ENCODE measurements around the gene TRIO.
"Not testable (repeated sequence)": the region's sequence is repeated elsewhere in the genome, so short reads cannot be mapped to it uniquely, and the experiment has no call there.

Gene TRIO

GRCh38 chr5:14186059-14186830 is 43.1 kb downstream of the TRIO start:
- no peak for DNase-seq (ENCODE audit: low read depth)

GRCh38 chr5:14187157-14187556 is 44.0 kb downstream of the TRIO start:
- no peak for DNase-seq (ENCODE audit: low read depth)

DNA sequence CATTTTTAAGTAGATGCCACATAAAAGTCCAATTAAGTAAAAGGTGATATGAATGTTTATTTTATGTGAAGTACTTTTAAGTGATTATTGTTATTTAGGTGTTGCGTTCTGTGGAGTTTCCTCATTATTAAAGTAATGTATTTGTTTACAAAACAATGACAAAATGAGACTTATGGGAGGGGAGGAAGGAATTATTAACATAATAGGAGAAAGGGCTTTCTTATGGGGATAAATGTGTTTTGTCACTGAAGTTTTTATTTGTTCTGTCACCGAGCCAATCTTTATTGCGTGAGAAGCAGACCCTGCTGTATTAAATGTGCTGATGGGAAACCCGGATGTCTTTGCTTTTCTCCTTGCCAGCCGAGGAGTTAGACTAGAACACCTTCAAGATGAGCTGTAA is 44.5 kb downstream of the TRIO start:
- no peak for DNase-seq (ENCODE audit: low read depth)

DNA sequence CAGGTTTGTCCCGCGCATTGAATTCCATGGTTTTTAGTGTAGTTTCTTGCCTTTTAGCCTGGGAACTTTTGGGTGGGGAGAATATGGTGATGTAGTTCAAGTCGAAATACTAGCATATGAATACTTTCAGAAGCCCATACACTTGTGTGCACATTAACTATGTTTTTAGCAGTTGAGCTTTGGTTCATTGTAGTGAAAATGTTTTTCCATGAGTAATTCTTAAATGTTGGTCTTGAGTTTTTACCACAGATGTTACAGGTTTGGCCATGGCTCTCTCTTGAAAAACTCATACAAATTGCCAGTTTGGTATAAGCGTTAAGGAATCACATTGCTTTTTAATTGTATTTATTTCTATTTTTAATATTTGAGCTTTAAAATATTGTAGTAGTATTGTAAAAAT is 45.6 kb downstream of the TRIO start:
- no peak for DNase-seq (ENCODE audit: low read depth)

GRCh38 chr5:14189680-14190079 is 46.5 kb downstream of the TRIO start:
- DNase-seq (ENCODE audit: low read depth), result no peak

DNA sequence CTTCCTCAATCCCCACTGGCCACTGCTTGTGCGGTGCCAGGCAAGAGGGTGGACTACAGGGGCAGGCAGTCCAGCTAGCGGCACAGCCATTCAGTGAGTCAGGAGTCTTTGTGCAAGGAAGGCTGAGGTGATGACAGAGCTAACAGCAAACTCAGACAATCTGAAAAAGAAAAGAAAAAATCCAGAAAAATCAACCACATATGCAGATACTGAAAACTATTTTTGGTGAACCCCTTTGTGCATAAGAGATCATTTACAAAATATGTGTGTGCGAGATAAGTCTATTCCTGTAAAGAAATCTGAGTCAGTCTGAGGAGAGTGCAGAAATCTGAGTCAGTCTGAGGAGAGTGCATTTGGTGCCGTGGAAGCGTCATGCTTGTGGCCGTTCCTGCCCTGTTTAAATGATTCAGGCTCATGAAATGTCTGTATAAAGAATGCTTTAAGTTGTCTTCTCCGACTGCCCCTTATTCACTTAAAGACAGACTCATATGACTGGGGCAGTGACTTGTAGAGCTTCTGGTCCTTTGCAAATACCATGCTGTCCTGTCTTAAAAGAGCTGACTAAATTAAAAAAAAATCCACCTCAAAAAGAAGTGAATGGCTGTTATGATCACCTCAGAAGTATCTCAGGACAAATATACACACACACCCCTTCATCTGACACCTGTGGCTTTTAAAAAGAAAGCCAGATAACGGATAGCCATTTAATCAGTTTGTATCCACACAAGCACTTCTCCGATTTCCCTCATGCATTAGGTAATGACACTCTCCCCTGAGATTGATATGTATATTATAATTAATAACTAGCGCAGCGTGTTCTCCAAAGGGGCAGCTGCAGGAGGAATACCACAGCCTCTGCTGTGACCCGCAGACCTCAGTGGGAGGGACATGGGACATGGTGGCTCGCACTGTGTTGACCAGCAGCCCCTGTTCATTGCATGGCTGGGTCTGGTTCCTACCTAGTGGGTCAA is 47.3 kb downstream of the TRIO start:
- no peak for DNase-seq (ENCODE audit: low read depth)

- no peak for DNase-seq (ENCODE audit: low read depth)
These were observed 48.2 kb downstream of the TRIO start for GRCh38 chr5:14191325-14191724.

DNA sequence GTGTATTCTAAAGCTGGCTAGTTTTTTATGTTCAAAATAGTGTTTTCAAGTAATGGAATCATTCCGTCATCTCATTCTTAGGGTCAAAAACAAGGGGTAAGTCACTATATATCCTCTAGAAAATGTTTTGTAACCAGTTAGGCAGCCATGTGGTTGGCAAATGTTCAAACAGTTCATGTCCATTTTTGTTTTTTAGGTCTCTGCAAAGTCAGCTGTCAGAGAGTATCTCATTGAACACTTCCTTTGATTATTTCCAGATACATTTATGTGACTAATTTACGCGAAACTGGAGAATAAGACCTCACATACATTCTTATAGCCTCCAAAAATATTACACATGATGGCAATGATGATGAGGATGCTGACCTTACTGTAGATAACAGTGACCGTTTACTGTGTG is 50.4 kb downstream of the TRIO start:
- no peak for DNase-seq (ENCODE audit: low read depth)

- no peak for DNase-seq (ENCODE audit: low read depth)
These were observed 52.4 kb downstream of the TRIO start for GRCh38 chr5:14195588-14195987.

- no peak for DNase-seq (ENCODE audit: low read depth)
These were observed 53.9 kb downstream of the TRIO start for GRCh38 chr5:14197056-14197455.

GRCh38 chr5:14199902-14200301 is 56.8 kb downstream of the TRIO start:
- no peak for DNase-seq (ENCODE audit: low read depth)

DNA sequence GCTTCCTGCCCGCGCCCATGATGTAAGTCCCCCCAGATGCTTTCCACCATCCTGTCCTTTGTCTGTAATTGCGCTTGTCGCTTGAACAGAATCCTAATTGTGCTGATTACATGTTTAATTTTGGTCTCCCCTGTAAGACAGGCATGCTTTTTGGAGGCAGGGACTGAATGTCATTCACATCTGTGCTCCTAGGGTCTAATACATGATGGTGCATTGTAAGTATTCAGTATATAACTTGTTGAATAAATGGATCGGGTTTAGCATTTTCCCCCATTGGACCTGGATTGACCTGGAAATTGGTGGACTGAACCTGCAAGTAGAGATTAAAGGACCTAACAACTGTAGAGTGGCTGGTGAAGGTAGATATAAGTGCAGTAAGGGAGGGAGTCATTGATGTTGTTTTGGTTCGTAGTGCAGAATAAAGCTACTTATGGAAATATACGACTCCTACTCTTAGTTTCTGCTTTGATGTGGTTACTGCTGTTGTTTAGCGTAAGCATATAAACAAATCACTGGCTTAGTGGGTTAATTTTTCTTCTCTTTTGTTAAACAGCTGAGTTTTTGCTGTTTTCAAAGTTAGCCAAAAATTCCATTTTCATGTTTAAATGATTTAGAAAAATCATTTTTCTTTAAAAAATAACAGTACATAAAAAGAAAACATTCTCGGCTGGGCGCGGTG is 57.3 kb downstream of the TRIO start:
- DNase-seq (ENCODE audit: low read depth), result no peak

DNA sequence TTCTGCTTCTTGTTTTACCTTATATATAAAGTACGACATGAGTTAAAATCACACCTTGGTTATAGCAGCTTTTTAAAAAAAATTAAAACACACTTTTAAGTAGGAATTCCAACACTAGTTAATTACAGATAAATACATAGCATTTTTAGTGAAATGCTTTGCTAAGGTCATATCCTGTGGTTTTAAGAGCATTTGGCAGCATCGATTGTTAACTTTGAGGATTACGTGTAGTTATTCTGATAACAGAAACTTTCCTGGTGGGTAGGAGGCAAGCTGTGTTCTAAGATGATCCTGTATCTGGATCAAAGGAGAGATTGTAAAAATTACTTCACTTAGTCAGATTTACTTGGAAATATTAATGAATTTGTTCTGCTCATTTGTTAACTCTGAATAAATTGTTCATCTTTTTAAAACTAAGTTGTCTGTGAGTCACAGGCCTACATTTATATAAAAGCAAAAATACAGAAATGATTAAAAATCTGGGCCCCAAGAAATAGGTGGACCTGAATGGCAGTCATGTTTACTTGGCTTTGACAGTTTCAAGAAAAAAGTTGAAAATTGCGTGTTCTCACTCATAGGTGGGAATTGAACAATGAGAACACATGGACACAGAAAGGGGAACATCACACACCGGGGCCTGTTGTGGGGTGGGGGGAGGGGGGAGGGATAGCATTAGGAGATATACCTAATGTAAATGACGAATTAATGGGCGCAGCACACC is 58.3 kb downstream of the TRIO start:
- no peak for DNase-seq (ENCODE audit: low read depth)

DNA sequence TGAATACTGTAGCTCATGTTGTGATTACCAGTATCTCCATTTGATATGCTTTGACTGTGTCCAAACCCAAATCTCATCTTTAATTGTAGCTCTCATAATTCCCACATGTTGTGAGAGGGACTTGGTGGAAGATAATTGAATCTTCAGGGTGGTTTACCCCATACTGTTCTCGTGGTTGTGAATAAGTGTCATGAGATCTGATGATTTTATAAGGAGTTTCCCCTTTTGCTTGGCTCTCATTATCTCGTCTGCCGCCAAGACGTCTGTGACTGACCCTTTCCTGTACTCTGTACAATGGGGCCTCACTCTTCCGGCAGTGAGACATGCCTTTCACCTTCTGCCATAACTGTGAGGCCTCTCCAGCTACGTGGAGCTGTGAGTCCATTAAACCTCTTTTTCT is 59.3 kb downstream of the TRIO start:
- DNase-seq (ENCODE audit: low read depth), result no peak

GRCh38 chr5:14204011-14204670 is 61.0 kb downstream of the TRIO start:
- DNase-seq (ENCODE audit: low read depth), result no peak

- DNase-seq (ENCODE audit: low read depth), result no peak
These were observed 61.7 kb downstream of the TRIO start for GRCh38 chr5:14204785-14205321.

DNA sequence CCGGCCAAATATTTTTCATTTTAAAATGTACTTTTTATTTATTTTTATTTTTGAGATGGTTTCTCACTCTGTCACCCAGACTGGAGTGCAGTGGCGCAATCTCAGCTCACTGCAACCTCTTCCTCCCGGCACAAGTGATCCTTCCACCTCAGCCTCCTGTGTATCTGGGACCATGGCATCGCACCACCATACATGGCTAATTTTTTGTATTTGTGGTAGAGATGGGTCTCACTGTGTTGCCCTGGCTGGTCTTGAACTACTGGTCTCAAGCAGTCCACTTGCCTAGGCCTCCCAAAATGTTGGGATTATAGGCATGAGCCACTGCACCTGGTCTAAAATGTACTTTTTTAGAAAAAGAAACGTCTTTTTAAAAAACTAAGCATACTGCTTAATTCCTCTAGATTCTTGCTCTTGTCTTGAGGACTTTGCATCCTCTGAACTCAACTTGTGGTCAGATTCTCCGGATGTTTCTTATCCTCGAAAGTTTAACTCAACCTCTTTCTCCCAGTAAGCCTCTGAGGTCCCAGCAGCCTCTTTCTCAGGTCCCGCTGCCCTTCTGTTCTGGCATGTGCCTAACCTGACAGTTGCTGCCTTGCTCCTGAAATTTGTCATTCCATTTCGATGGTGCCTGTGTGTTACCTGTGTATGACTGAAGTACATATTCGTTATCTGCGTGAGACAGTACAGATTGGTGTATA is 63.0 kb downstream of the TRIO start:
- no peak for DNase-seq (ENCODE audit: low read depth)

- not testable (repeated sequence) for DNase-seq (ENCODE audit: low read depth)
These were observed 64.3 kb downstream of the TRIO start for GRCh38 chr5:14207428-14207827.

DNA sequence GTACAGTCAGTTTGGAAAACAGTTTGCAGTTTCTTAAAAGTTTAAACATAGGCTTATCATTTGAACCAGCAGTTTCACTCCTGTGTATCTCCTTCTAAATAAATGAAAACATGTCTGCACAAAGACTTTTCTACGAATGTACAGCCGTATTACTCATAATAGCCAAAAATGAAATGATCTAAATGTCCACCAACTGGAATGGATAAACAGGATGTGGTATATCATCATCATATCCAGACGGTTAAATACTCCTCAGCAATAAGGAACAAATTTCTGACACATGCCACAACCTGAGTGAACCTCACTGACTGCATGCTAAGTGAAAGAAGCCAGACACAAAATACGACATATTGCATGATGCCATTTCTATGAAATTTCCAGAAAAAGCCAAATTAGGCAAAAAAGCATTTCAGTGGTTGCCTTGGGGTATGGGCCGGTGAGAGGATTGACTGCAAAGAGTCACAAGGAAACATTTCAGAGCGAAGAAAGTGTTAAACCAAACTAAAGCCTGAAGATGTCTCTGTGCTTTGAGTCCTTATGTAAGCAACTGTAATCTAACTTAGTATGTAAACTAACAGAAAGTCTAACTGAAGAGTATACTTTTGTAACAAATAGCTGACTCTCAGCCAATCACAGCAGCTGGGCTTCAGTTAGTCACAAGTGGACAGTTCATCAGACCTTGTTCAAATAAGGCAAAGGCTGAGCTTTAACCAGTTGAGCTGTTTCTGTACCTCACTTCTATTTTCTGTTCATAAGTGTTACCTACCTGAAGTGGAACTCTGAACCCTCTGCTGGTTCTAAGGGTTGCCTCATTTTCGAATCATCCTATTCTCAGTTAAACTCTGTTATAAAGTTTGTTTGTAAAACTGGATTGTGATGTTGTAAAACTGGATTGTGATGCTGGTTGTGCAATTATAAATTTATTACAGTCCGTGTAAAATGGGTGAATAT is 65.2 kb downstream of the TRIO start:
- no peak for DNase-seq (ENCODE audit: low read depth)
